ENCODE data around the gene ACOXL.
A peak's percentile ranks its signal among the peaks of the same experiment; 100 is the strongest.

Gene ACOXL

GRCh38 chr2:111017909-111018308 is 285.5 kb downstream of the ACOXL start:
- no peak for DNase-seq

- DNase-seq: no peak
Measured at GRCh38 chr2:111019381-111019780, 287.0 kb downstream of the ACOXL start.

- DNase-seq: no peak
Measured at GRCh38 chr2:111022633-111023032, 290.3 kb downstream of the ACOXL start.

- no peak for DNase-seq
Measured at GRCh38 chr2:111024496-111024895, 292.1 kb downstream of the ACOXL start.

- no peak for DNase-seq
Measured at GRCh38 chr2:111025288-111025687, 292.9 kb downstream of the ACOXL start.

- DNase-seq: no peak
Measured at GRCh38 chr2:111028720-111029119, 296.3 kb downstream of the ACOXL start.

- DNase-seq: no peak
Measured at GRCh38 chr2:111029181-111029927, 297.0 kb downstream of the ACOXL start.

- no peak for DNase-seq
Measured at GRCh38 chr2:111030260-111030891, 298.0 kb downstream of the ACOXL start.

- DNase-seq: no peak
Measured at GRCh38 chr2:111030945-111031344, 298.6 kb downstream of the ACOXL start.

GRCh38 chr2:111031546-111032478 is 299.4 kb downstream of the ACOXL start:
- DNase-seq: no peak

GRCh38 chr2:111032721-111033429 is 300.5 kb downstream of the ACOXL start:
- DNase-seq: no peak

- no peak for DNase-seq
Measured at GRCh38 chr2:111034146-111034545, 301.8 kb downstream of the ACOXL start.

- no peak for DNase-seq
Measured at GRCh38 chr2:111034606-111035005, 302.2 kb downstream of the ACOXL start.

GRCh38 chr2:111035830-111036441 is 303.6 kb downstream of the ACOXL start:
- no peak for DNase-seq

- no peak for DNase-seq
Measured at GRCh38 chr2:111037128-111037527, 304.8 kb downstream of the ACOXL start.

GRCh38 chr2:111039628-111040383 is 307.4 kb downstream of the ACOXL start:
- no peak for DNase-seq

- no peak for DNase-seq
Measured at GRCh38 chr2:111041398-111042202, 309.2 kb downstream of the ACOXL start.

- no peak for DNase-seq
Measured at GRCh38 chr2:111042261-111042660, 309.9 kb downstream of the ACOXL start.

GRCh38 chr2:111042772-111043771 is 310.7 kb downstream of the ACOXL start:
- peak; percentile 17 to 22 for DNase-seq
